K562 (cell line): Measurements from ENCODE around the gene IL12RB1. TPM values are rescaled to one million over a fixed set of nuclear protein-coding genes. Genes with fewer than 3 reads are reported as not detected.

Source experiments
- BCL6 ChIP-seq: fragments of 250-450 bp; sonication (Bioruptor Pico); IDR thresholded peaks from 2 replicates; pipeline ENCODE4 v1.4.0; 2020
- BMI1 ChIP-seq: fragments of 150-350 bp; IDR thresholded peaks from 2 replicates; pipeline ENCODE4 v1.6.1; 2014; ENCODE audit warnings: low read length
- CEBPB ChIP-seq: fragments of 450-650 bp; IDR thresholded peaks from 2 replicates; pipeline ENCODE4 v1.6.1; 2016; ENCODE audit warnings: missing genetic modification characterization, missing compliant biosample characterization
- DIDO1 ChIP-seq: fragments of 450-650 bp; IDR thresholded peaks from 2 replicates; pipeline ENCODE4 v1.6.1; 2016; ENCODE audit warnings: low read depth, missing biosample characterization, missing genetic modification characterization
- FOXA3 ChIP-seq, 2 experiments: fragments of 450-650 bp in 1 of 2; sonication (generic) in 1 of 2; formaldehyde crosslinking; IDR thresholded peaks in 1 of 2; conservative IDR thresholded peaks in 1 of 2; 2 replicates each; pipeline versions ENCODE4 v1.4.0 to v1.8.0; 2020 to 2022; ENCODE audit warnings: mild to moderate bottlenecking in 2 of 2, missing genetic modification reagents in 1 of 2
- HMG20A ChIP-seq: fragments of 450-650 bp; formaldehyde crosslinking; conservative IDR thresholded peaks from 2 replicates; pipeline ENCODE4 v1.4.0; 2020; ENCODE audit warnings: mild to moderate bottlenecking, mixed read lengths
- IFI16 ChIP-seq: fragments of 250-450 bp; sonication (Bioruptor Pico); IDR thresholded peaks from 2 replicates; pipeline ENCODE4 v2.1.2; 2022; ENCODE audit warnings: mild to moderate bottlenecking, inconsistent platforms
- JUND ChIP-seq, 2 experiments: IDR thresholded peaks; 2 replicates in 1 of 2; 3 replicates in 1 of 2; pipeline ENCODE4 v1.6.1; 2011; ENCODE audit warnings: borderline replicate concordance in 2 of 2, low read depth in 2 of 2, low read length in 2 of 2, improper control_type of control experiment in 1 of 2, missing biosample characterization in 1 of 2, missing genetic modification characterization in 1 of 2, missing genetic modification reagents in 1 of 2
- RAD21 ChIP-seq, 2 experiments: fragments of 250-450 bp in 1 of 2; fragments of 450-650 bp in 1 of 2; sonication (Bioruptor Pico) in 1 of 2; formaldehyde crosslinking in 1 of 2; IDR thresholded peaks in 1 of 2; conservative IDR thresholded peaks in 1 of 2; 2 replicates each; pipeline versions ENCODE4 v1.4.0 to v1.8.0; 2020 to 2022; ENCODE audit warnings: mild to moderate bottlenecking in 2 of 2, moderate library complexity in 1 of 2
- RBFOX2 ChIP-seq: fragments of 200-400 bp; formaldehyde crosslinking; IDR thresholded peaks from 2 replicates; pipeline ENCODE4 v1.6.1; 2017; ENCODE audit warnings: low read depth, mild to moderate bottlenecking, low read length, moderate library complexity
- SMARCE1 ChIP-seq: fragments of 450-650 bp; IDR thresholded peaks from 2 replicates; pipeline ENCODE4 v1.7.1; 2016; ENCODE audit warnings: mild to moderate bottlenecking
- STAG1 ChIP-seq: sonication (generic); formaldehyde crosslinking; IDR thresholded peaks from 2 replicates; pipeline ENCODE4 v1.5.0; 2020; ENCODE audit warnings: missing genetic modification reagents, borderline replicate concordance
- TCF7 ChIP-seq: sonication (generic); IDR thresholded peaks from 2 replicates; pipeline ENCODE4 v1.6.1; 2016; ENCODE audit warnings: antibody characterized with exemption, borderline replicate concordance
- YBX1 ChIP-seq: fragments of 450-650 bp; IDR thresholded peaks from 2 replicates; pipeline ENCODE4 v1.7.1; 2016; ENCODE audit warnings: mild to moderate bottlenecking
- ZNF143 ChIP-seq: sonication (generic); formaldehyde crosslinking; IDR thresholded peaks from 2 replicates; pipeline ENCODE4 v1.9.0; 2022; ENCODE audit warnings: mild to moderate bottlenecking, missing genetic modification reagents
- ZNF280A ChIP-seq: fragments of 450-650 bp; IDR thresholded peaks from 2 replicates; pipeline ENCODE4 v1.6.1; 2018; ENCODE audit warnings: mild to moderate bottlenecking, low read depth; ENCODE audit not compliant: partially characterized antibody
- ZNF668 ChIP-seq: fragments of 250-450 bp; sonication (Bioruptor Pico); IDR thresholded peaks from 2 replicates; pipeline ENCODE4 v1.8.0; 2022; ENCODE audit warnings: mild to moderate bottlenecking, inconsistent platforms
- polyA plus RNA-seq, 8 experiments: library from polyadenylated mRNA; depleted of rRNA in 4 of 8; stranded (reverse) in 5 of 8; unstranded in 3 of 8; fragments of >200 nt; fragmentation: Nextera tagmentation in 2 of 8; fragmentation: Illumina TruSeq in 1 of 8; extraction: Ambion mirVana in 2 of 8; extraction: Trizol in 1 of 8; gene quantifications; 2 replicates each; pipeline versions ENCODE4 v1.2.1 to v1.2.3, GENCODE V29; 2011 to 2014; ENCODE audit warnings: inconsistent platforms in 1 of 8, missing spikeins in 1 of 8
- total RNA-seq, 7 experiments: library from RNA; depleted of rRNA in 6 of 7; stranded (reverse); fragments of >200 nt in 6 of 7; fragmentation: Illumina TruSeq in 2 of 7; extraction: Trizol in 2 of 7; gene quantifications; 2 replicates each; pipeline versions ENCODE4 v1.2.1 to v1.2.3, GENCODE V29; 2011 to 2021; ENCODE audit warnings: low replicate concordance in 1 of 7
- TF ChIP-seq, protein P1 (sequence below): fragments of 150-350 bp; IDR thresholded peaks from 2 replicates; pipeline ENCODE4 v1.6.1; 2014; ENCODE audit warnings: low read depth, mild to moderate bottlenecking, low read length, borderline replicate concordance
- TF ChIP-seq, protein P2 (sequence below): sonication (generic); formaldehyde crosslinking; IDR thresholded peaks from 2 replicates; pipeline ENCODE4 v1.8.0; 2022; ENCODE audit warnings: mild to moderate bottlenecking, missing genetic modification reagents
- TF ChIP-seq, protein P3 (sequence below): fragments of 450-650 bp; formaldehyde crosslinking; IDR thresholded peaks from 2 replicates; pipeline ENCODE4 v1.4.0; 2022; ENCODE audit warnings: mild to moderate bottlenecking, moderate library complexity

The IL12RB1 gene
- total and polyA plus RNA-seq, 9 of the 15 experiments (the other 6 are each of a cell fraction or from before 2014, with no cell fraction given) = 0.04 to 0.07 (median 0.06) TPM; not detected in 5

DNA sequence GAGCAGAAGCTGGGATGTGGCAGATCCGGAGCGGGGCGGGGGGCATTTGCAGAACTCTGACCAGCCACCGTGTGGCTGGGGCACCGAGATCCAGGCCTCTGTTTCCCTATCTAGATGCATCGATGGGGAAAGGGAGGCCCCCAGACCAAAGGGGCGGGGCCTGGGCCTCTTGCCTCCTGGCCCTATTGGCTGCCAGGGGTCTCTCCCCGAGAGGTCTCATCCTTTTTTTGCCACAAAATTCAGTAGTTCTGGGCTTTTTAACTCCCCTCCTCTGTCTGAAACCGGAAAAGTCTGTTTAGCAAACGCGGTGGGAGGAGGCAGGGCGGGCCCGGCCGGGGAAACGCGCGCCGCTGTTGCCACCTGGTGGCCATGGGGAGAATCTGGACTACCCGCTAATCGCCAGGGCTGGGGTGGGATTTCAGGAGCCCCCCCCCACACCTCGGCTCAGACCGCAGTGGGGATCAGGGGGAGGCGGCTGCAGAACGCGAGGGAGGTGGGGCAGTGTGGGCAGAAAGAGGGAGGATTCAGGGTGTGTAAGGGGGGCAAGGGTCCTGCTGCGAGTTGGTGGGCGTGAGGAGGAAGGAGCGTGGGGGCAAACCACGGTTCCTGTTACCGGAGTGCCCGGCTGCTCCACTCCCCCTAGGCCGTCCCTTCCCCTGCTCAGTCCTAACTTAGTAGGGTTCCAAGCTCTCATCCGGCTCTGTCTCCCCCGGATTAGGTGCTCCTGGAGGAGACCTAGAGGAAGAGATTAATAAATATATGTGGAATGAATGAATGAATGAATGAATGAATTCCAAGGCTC is 28.3 kb downstream of the IL12RB1 start (continued):
- TF ChIP-seq, protein P1, sequence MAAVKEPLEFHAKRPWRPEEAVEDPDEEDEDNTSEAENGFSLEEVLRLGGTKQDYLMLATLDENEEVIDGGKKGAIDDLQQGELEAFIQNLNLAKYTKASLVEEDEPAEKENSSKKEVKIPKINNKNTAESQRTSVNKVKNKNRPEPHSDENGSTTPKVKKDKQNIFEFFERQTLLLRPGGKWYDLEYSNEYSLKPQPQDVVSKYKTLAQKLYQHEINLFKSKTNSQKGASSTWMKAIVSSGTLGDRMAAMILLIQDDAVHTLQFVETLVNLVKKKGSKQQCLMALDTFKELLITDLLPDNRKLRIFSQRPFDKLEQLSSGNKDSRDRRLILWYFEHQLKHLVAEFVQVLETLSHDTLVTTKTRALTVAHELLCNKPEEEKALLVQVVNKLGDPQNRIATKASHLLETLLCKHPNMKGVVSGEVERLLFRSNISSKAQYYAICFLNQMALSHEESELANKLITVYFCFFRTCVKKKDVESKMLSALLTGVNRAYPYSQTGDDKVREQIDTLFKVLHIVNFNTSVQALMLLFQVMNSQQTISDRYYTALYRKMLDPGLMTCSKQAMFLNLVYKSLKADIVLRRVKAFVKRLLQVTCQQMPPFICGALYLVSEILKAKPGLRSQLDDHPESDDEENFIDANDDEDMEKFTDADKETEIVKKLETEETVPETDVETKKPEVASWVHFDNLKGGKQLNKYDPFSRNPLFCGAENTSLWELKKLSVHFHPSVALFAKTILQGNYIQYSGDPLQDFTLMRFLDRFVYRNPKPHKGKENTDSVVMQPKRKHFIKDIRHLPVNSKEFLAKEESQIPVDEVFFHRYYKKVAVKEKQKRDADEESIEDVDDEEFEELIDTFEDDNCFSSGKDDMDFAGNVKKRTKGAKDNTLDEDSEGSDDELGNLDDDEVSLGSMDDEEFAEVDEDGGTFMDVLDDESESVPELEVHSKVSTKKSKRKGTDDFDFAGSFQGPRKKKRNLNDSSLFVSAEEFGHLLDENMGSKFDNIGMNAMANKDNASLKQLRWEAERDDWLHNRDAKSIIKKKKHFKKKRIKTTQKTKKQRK = no peak
- TF ChIP-seq DIDO1 (no peak), SMARCE1 (no peak), HMG20A (CRISPR knock-in tag) (no peak), CEBPB (tag) (peak; percentile 83), RAD21 (CRISPR knock-in tag; conservative IDR thresholded peaks at IDR 0.05 in 1 of 2, IDR thresholded peaks at IDR 0.05 in 1 of 2) (peak; percentile 96 to 97), ZNF668 (no peak), ZNF280A (no peak), FOXA3 (CRISPR knock-in tag; conservative IDR thresholded peaks at IDR 0.05 in 1 of 2, IDR thresholded peaks at IDR 0.05 in 1 of 2) (no peak), BCL6 (no peak), IFI16 (CRISPR knock-in tag) (no peak), TCF7 (no peak), STAG1 (CRISPR knock-in tag) (peak; percentile 71; the same call in 1 of the 2 replicates), YBX1 (no peak), RBFOX2 (peak; percentile 64), BMI1 (no peak), ZNF143 (CRISPR knock-in tag) (no peak), JUND (IDR thresholded peaks at IDR 0.05; ENCODE audit: borderline replicate concordance, low read depth, low read length) (peak; percentile 25; the same call in 1 of the 2 replicates), JUND (tag; IDR thresholded peaks at IDR 0.05; ENCODE audit: borderline replicate concordance, low read depth, low read length) (no peak)
- TF ChIP-seq, protein P2, sequence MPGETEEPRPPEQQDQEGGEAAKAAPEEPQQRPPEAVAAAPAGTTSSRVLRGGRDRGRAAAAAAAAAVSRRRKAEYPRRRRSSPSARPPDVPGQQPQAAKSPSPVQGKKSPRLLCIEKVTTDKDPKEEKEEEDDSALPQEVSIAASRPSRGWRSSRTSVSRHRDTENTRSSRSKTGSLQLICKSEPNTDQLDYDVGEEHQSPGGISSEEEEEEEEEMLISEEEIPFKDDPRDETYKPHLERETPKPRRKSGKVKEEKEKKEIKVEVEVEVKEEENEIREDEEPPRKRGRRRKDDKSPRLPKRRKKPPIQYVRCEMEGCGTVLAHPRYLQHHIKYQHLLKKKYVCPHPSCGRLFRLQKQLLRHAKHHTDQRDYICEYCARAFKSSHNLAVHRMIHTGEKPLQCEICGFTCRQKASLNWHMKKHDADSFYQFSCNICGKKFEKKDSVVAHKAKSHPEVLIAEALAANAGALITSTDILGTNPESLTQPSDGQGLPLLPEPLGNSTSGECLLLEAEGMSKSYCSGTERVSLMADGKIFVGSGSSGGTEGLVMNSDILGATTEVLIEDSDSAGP (CRISPR knock-in tag) = no peak
- TF ChIP-seq, protein P3, sequence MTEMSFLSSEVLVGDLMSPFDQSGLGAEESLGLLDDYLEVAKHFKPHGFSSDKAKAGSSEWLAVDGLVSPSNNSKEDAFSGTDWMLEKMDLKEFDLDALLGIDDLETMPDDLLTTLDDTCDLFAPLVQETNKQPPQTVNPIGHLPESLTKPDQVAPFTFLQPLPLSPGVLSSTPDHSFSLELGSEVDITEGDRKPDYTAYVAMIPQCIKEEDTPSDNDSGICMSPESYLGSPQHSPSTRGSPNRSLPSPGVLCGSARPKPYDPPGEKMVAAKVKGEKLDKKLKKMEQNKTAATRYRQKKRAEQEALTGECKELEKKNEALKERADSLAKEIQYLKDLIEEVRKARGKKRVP = no peak
